Pancreas (tissue), 10 donors: ENCODE measurements around the gene GULP1. TPM values are rescaled to one million over a fixed set of nuclear protein-coding genes. Genes with fewer than 3 reads are reported as not detected.

Source experiments
- ATAC-seq, 4 donors: fragments of 200-7000 bp; cut with Tn5 transposase; one replicate each; pipeline versions ENCODE4 v1.8.0 to v1.9.1; 2020; ENCODE audit warnings: mild to moderate bottlenecking in 4 of 4, moderate library complexity in 4 of 4
- DNase-seq, 6 donors: peaks; one replicate each; pipeline ENCODE4 v3.0.0-alpha.2; 2020
- FAIRE-seq: peaks from 2 replicates; lab custom pipeline; 2012; peaks lifted over from hg19 to GRCh38; lab: Jason Lieb, UNC
- H3K27ac ChIP-seq, 4 donors: fragments of 200-600 bp; sonication (generic); 1 replicate in 3 of 4; 2 replicates in 1 of 4; pipeline versions ENCODE4 v1.5.0 to v1.8.0; 2020
- H3K27me3 ChIP-seq, 4 donors: fragments of 200-600 bp; one replicate each; pipeline ENCODE4 v1.8.0; 2021
- H3K36me3 ChIP-seq, 3 donors: fragments of 200-600 bp; sonication (generic) in 1 of 3; one replicate each; pipeline versions ENCODE4 v1.5.0 to v1.8.0; 2020 to 2021
- H3K4me1 ChIP-seq, 3 donors: fragments of 200-600 bp; one replicate each; pipeline ENCODE4 v1.8.0; 2021
- H3K4me3 ChIP-seq, 4 donors: fragments of 200-600 bp; sonication (generic) in 2 of 4; one replicate each; pipeline versions ENCODE4 v1.5.0 to v1.8.0; 2020 to 2021
- H3K9me3 ChIP-seq, 4 donors: fragments of 200-600 bp; one replicate each; pipeline ENCODE4 v1.8.0; 2021
- WGBS, 2 donors: extraction: QIAGEN DNeasy Blood & Tissue Kit; methylation state at CpG; one replicate each; pipeline ENCODE4 v1.1.7; 2013; 5-methylcytosine and 5-hydroxymethylcytosine counted together
- intact Hi-C, 3 donors: fragments of 100-400 bp; cut with DNase I; formaldehyde crosslinking; loops; one replicate each; pipeline versions ENCODE4 v1.11.1 to v1.14.2; 2022
- polyA plus RNA-seq, 2 donors: library from polyadenylated mRNA; stranded (reverse); fragments of 200-250 nt; gene quantifications; one replicate each; pipeline ENCODE4 v1.2.3, GENCODE V29; 2013
- total RNA-seq, 6 donors: library from RNA; stranded (reverse); fragmentation: NEBNext Ultra II Directional in 4 of 6; extraction: Animal tissue kit (Norgen Biotek cat#: 25700) in 4 of 6; gene quantifications; one replicate each; pipeline versions ENCODE4 v1.2.1 to v1.2.4, GENCODE V29; 2021 to 2023
- TF ChIP-seq, protein P1 (sequence below), 4 donors: fragments of 200-600 bp; sonication (generic) in 3 of 4; IDR thresholded peaks; one replicate each; pipeline versions ENCODE4 v1.5.0 to v1.8.0; 2021; ENCODE audit warnings: antibody characterized with exemption in 4 of 4
- donor health status: healthy with polysubstance abuse.
- donor health status: DM: no; HTN: no; CAD: no; lungs with moderate emphysema.
- donor health status: DM: no; HTN: no; CAD: no.
- donor health status: control.
- donor health status: control.
- donor health status: Bipolar disorder and iron deficiency.
- donor health status: DM: yes; HTN: yes; CAD: no.
- donor health status: DM: no; HTN: no; CAD: no.
- donor health status: DM: no; HTN: no; CAD: no.
- donor health status: DM: yes; HTN: yes; CAD: no.

The GULP1 gene
- total and polyA plus RNA-seq, 8 donors, result 5.4 to 35.7 (median 17.5) TPM

DNA sequence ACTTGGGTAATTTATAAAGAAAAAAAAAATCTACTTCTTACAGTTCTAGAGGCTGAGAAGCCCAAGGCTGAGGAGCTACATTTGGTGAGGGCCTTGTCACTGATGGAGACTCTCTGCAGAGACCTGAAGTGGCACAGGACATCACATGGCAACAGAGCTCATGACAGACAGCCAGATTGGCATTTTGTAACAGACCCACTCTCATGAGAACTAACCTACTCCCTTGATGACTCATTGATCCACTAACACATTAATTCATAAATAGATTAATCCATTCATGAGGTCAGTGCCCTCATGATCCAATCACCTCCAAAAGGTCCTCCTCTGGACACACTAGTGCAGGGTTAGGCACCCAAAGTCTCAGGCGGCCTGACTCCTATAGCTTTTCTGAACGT, 318.4 kb downstream of the GULP1 start:
- 82 to 85% methylated on average over 2 of the region's 2 CpGs for WGBS, 2 donors
- DNase-seq (no peak), ATAC-seq (no peak), FAIRE-seq (no peak)
- Histone ChIP-seq H3K27ac (no peak overlapping the region), H3K9me3 (no peaks in the 10 kb centered on the region), H3K4me3 (no peak overlapping the region), H3K36me3 (no peaks in the 10 kb centered on the region), H3K27me3 (no peaks in the 10 kb centered on the region), H3K4me1 (no peaks in the 10 kb centered on the region)
- intact Hi-C loops, result no loop called here
- TF ChIP-seq, protein P1, sequence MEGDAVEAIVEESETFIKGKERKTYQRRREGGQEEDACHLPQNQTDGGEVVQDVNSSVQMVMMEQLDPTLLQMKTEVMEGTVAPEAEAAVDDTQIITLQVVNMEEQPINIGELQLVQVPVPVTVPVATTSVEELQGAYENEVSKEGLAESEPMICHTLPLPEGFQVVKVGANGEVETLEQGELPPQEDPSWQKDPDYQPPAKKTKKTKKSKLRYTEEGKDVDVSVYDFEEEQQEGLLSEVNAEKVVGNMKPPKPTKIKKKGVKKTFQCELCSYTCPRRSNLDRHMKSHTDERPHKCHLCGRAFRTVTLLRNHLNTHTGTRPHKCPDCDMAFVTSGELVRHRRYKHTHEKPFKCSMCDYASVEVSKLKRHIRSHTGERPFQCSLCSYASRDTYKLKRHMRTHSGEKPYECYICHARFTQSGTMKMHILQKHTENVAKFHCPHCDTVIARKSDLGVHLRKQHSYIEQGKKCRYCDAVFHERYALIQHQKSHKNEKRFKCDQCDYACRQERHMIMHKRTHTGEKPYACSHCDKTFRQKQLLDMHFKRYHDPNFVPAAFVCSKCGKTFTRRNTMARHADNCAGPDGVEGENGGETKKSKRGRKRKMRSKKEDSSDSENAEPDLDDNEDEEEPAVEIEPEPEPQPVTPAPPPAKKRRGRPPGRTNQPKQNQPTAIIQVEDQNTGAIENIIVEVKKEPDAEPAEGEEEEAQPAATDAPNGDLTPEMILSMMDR (IDR thresholded peaks at IDR 0.05), result no peak

DNA sequence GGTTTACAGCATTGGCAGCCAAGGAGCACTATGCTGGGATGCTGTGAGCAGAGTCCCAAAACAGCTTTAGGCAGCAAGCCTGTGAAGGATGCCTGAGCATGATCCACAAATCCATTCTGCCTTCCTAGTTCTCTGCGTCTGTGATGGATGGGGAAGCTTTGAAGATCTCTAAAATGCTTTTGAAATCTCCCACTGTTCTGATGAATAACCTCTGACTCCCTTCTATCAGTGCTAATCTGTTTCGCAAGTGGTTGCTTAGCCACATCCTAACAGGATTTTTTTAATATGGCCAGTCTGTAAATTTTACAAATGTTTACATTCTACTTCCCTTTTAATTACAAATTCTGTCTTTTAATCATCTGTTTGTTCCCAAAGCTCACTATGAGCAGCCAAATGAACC, 319.2 kb downstream of the GULP1 start:
- intact Hi-C loops, result no loop called here
- H3K27me3 ChIP-seq, result no peaks in the 10 kb centered on the region
- WGBS, 2 donors, result 86 to 88% methylated on average over 2 of the region's 2 CpGs

DNA sequence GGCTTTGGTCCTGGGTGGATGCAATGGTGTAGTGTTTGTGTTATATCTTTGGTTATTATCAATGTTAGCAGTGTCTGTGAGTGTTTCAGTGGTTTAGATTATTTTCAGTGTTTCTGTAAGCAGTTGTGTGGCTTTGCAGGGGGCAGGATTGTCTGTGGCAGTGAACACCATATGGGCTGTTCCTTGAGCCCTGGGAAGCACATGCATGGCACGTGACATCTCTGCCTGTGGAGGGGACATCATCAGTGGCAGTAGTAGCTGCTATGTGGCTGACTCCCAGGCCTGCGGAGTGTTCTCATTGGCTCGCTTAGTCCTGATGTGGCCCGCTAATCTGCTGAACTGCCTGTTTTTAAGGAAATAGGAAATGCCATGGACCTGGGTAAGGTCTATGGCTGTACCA, 327.5 kb downstream of the GULP1 start:
- TF ChIP-seq, protein P1 (IDR thresholded peaks at IDR 0.05), result no peak

More for the DNA sequence above, 319.2 kb downstream of the GULP1 start:
- no peaks in the 10 kb centered on the region for H3K36me3 ChIP-seq
- no peak for FAIRE-seq
- no peak overlapping the region for H3K27ac ChIP-seq
- no peak for ATAC-seq
- TF ChIP-seq, protein P1 (IDR thresholded peaks at IDR 0.05), result no peak
- H3K9me3 ChIP-seq, result no peaks in the 10 kb centered on the region
- no peak overlapping the region for H3K4me3 ChIP-seq
- H3K4me1 ChIP-seq, result no peaks in the 10 kb centered on the region
- no peak for DNase-seq

DNA sequence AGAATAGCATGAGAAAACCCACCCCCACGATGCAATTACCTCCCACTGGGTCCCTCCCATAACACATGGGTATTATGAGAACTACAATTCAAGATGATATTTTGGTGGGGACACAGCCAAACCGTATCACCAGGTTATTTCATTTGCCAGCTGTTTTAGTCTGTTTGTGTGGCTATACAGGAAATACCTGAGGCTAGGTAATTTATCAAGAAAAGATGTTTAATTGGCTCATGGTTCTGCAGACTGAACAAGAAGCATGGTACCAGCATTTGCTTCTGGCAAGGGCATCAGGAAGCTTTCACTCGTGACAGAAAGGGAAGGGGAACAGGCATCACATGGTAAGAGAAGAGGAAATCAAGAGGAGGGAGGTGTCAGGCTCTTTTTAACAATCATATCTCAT, 329.2 kb downstream of the GULP1 start:
- FAIRE-seq, result no peak
- WGBS, 2 donors, result 60 to 65% methylated on average over 3 of the region's 3 CpGs
- Histone ChIP-seq H3K27ac (no peak overlapping the region), H3K27me3 (no peaks in the 10 kb centered on the region), H3K4me3 (no peak overlapping the region), H3K9me3 (no peaks in the 10 kb centered on the region), H3K4me1 (peaks cover 0 to 5% (median 0%) of the 10 kb centered on the region in 3 donors), H3K36me3 (no peaks in the 10 kb centered on the region)
- no peak for ATAC-seq
- TF ChIP-seq, protein P1 (IDR thresholded peaks at IDR 0.05), result no peak
- intact Hi-C loops, result no loop called here
- no peak for DNase-seq

More for the DNA sequence above, 327.5 kb downstream of the GULP1 start:
- Histone ChIP-seq H3K27ac (no peak overlapping the region), H3K27me3 (no peaks in the 10 kb centered on the region), H3K4me3 (no peak overlapping the region), H3K4me1 (peaks cover 0 to 5% (median 0%) of the 10 kb centered on the region in 3 donors), H3K36me3 (no peaks in the 10 kb centered on the region), H3K9me3 (no peaks in the 10 kb centered on the region)
- 96 to 97% methylated on average over 4 of the region's 4 CpGs for WGBS, 2 donors
- FAIRE-seq (no peak), ATAC-seq (no peak), DNase-seq (no peak)
- intact Hi-C loops, result no loop called here

DNA sequence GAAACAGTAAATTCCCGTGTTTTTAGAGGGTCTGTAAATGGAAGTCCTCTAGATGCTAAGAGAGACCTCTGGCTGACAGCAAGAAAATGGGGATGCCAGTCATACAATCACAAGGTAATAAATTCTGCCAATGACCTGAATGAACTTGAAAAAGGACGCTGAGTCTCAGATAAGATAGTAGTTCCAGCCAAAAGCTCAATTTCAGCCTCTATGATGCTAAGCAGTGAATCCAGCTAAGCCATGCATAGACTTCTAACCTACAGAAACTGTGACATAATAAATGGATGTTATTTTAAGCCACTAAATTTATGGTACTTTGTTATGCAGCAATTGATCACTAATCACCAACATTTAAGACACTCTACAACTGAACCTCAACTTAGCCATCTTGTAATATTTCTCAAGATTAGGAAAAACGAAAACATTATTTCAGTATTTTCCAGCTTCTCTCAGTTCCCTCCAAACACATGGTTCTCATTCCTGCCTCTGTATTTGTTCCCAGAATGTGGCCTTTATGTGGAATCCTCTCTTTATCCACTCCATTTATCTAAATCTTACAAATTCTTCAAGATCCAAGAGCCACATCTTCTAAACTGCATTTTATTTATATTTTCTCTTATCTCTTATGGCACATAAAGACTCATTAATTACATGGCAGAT, 331.1 kb downstream of the GULP1 start:
- ATAC-seq (no peak), FAIRE-seq (no peak), DNase-seq (no peak)
- no peaks in the 10 kb centered on the region for H3K36me3 ChIP-seq
- H3K4me3 ChIP-seq, result no peak overlapping the region
- intact Hi-C loops, result no loop called here
- H3K27ac ChIP-seq, result no peak overlapping the region
- TF ChIP-seq, protein P1 (IDR thresholded peaks at IDR 0.05), result no peak
- no peaks in the 10 kb centered on the region for H3K27me3 ChIP-seq
- H3K9me3 ChIP-seq, result no peaks in the 10 kb centered on the region
- H3K4me1 ChIP-seq, result peaks cover 0 to 5% (median 0%) of the 10 kb centered on the region in 3 donors
- 69 to 71% methylated on average over 3 of the region's 3 CpGs for WGBS, 2 donors
